ENCODE results near the gene CD22.

DNA sequence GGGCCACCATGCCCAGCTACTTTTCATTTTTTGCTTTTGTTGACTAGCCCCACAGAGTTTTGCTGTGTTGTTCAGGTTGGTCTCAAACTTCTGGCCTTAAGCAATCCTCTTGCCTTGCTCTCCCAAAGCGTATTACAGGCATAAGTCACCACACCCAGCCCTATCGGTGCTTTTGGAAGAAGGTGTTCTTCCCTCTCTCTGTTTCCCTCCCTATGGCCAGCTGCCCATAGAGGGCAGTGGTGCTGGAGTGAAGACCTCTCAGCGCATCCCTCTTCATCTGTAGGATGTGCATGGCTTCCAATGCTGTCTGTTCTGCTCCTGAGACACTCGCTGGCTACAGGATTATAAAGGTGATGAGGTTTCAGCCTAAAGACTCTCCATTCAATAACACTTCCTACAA, 1.3 kb upstream of the CD22 start:
- TF ChIP-seq, protein P1, sequence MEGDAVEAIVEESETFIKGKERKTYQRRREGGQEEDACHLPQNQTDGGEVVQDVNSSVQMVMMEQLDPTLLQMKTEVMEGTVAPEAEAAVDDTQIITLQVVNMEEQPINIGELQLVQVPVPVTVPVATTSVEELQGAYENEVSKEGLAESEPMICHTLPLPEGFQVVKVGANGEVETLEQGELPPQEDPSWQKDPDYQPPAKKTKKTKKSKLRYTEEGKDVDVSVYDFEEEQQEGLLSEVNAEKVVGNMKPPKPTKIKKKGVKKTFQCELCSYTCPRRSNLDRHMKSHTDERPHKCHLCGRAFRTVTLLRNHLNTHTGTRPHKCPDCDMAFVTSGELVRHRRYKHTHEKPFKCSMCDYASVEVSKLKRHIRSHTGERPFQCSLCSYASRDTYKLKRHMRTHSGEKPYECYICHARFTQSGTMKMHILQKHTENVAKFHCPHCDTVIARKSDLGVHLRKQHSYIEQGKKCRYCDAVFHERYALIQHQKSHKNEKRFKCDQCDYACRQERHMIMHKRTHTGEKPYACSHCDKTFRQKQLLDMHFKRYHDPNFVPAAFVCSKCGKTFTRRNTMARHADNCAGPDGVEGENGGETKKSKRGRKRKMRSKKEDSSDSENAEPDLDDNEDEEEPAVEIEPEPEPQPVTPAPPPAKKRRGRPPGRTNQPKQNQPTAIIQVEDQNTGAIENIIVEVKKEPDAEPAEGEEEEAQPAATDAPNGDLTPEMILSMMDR (optimal IDR thresholded peaks at IDR 0.05 in 1 of 3, IDR thresholded peaks at IDR 0.05 in 1 of 3, conservative IDR thresholded peaks at IDR 0.05 in 1 of 3; ENCODE audit: extremely low read depth in 1 of 3, insufficient read depth in 2 of 3, low read length in 3 of 3): peak; percentile 15 to 52 (median 30)
- no peak for TF ChIP-seq EZH2 (IDR thresholded peaks at IDR 0.05; ENCODE audit: low read length)

Data from keratinocyte (primary cell).